Choroid plexus epithelial cell (primary cell): ENCODE data around the gene KCNQ1.

Experiments
- DNase-seq: peaks from one replicate; pipeline ENCODE4 v3.0.0-alpha.2; 2010; ENCODE audit warnings: low read depth
- H3K4me3 ChIP-seq: 2 replicates; pipeline ENCODE4 v1.5.1; 2011; ENCODE audit warnings: low read depth, mild to moderate bottlenecking, control low read depth, low read length, moderate library complexity
- CTCF ChIP-seq: conservative IDR thresholded peaks from 2 replicates; pipeline ENCODE4 v1.5.1; 2011; ENCODE audit warnings: low read depth, mild to moderate bottlenecking, control low read depth, inconsistent platforms, low read length, moderate library complexity

KCNQ1 gene

GRCh38 chr11:2664791-2665525 lies 220.2 kb downstream of the KCNQ1 start:
- H3K4me3 ChIP-seq: no peak overlapping the region
- no peak for DNase-seq
- no peak for TF ChIP-seq CTCF

GRCh38 chr11:2665526-2666400 lies 221.0 kb downstream of the KCNQ1 start:
- DNase-seq: no peak
- no peak overlapping the region for H3K4me3 ChIP-seq
- TF ChIP-seq CTCF: no peak

GRCh38 chr11:2666401-2666741 lies 221.6 kb downstream of the KCNQ1 start:
- H3K4me3 ChIP-seq: no peak overlapping the region
- no peak for DNase-seq
- TF ChIP-seq CTCF: no peak

- no peak for TF ChIP-seq CTCF
- DNase-seq: no peak
- no peak overlapping the region for H3K4me3 ChIP-seq
These were observed 222.2 kb downstream of the KCNQ1 start for GRCh38 chr11:2666828-2667570.

- DNase-seq: no peak
- TF ChIP-seq CTCF: no peak
These were observed 223.1 kb downstream of the KCNQ1 start for GRCh38 chr11:2667940-2668339.

GRCh38 chr11:2668876-2669275 lies 224.1 kb downstream of the KCNQ1 start:
- DNase-seq: no peak
- TF ChIP-seq CTCF: no peak
- H3K4me3 ChIP-seq: no peak overlapping the region

More at GRCh38 chr11:2667940-2668339, 223.1 kb downstream of the KCNQ1 start:
- no peak overlapping the region for H3K4me3 ChIP-seq
